Measurements from ENCODE around the gene PATE1.

GRCh38 chr11:125763483-125763882 is 17.4 kb downstream of the PATE1 start:
- TF ChIP-seq CTCF (conservative IDR thresholded peaks at IDR 0.05; ENCODE audit: low read length) (no peak), EZH2phosphoT487 (IDR thresholded peaks at IDR 0.05; ENCODE audit: borderline replicate concordance, low read depth, low read length) (no peak)

Measured in OCI-LY7 (cell line).